Measurements from ENCODE around the gene CKS1B.
A peak's percentile ranks its signal among the peaks of the same experiment; 100 is the strongest.

The CKS1B gene

DNA sequence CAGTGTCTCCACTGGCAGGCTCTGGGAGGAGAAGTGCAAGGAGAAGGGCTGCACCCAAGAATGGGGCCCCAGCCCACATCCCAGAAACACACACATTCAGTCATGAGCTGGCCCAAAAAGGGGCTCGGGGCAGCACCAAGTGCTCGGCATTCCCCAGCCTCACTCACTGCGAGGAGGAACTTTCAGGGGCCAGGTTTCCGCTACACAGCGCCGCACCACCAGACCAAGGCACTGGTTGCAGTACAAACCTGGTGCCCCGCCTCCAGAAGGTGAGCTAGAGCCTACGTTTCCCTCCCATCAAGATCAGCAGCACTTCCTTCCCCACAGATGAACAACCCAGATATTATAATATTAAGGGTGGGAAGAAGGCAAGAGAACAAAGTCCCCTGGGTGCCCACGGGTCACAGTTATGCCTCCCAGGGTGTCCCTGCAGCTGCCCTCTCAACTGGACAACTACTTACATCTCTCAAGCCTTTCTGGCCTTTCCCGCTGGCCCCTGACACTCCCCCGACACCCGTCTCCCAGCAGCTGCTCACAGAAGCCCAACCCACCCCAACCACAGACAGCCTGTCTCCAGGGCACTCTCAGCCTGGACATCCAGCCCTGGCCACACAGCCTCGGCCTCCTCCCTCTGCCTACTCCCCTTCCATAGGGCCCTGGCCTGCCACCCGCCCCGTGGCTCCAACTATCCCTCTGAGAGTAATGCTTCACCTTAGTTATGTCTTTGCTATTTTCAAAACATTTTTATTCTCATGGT lies 22.4 kb upstream of the CKS1B start:
- Histone ChIP-seq H3K9me3 (ENCODE audit: severe bottlenecking) (no peaks in the 10 kb centered on the region), H3K27me3 (ENCODE audit: insufficient read depth, low read depth, severe bottlenecking) (no peaks in the 10 kb centered on the region), H3K27ac (no peak overlapping the region), H3K36me3 (peaks cover 40% of the 10 kb centered on the region), H3K4me3 (ENCODE audit: low read depth, low read length) (no peak overlapping the region)
- no peak for DNase-seq
- TF ChIP-seq, protein P1, sequence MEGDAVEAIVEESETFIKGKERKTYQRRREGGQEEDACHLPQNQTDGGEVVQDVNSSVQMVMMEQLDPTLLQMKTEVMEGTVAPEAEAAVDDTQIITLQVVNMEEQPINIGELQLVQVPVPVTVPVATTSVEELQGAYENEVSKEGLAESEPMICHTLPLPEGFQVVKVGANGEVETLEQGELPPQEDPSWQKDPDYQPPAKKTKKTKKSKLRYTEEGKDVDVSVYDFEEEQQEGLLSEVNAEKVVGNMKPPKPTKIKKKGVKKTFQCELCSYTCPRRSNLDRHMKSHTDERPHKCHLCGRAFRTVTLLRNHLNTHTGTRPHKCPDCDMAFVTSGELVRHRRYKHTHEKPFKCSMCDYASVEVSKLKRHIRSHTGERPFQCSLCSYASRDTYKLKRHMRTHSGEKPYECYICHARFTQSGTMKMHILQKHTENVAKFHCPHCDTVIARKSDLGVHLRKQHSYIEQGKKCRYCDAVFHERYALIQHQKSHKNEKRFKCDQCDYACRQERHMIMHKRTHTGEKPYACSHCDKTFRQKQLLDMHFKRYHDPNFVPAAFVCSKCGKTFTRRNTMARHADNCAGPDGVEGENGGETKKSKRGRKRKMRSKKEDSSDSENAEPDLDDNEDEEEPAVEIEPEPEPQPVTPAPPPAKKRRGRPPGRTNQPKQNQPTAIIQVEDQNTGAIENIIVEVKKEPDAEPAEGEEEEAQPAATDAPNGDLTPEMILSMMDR (IDR thresholded peaks at IDR 0.05; ENCODE audit: low read depth, low read length), result no peak

- Histone ChIP-seq H3K27ac (no peak overlapping the region), H3K27me3 (ENCODE audit: insufficient read depth, low read depth, severe bottlenecking) (no peaks in the 10 kb centered on the region), H3K4me3 (ENCODE audit: low read depth, low read length) (no peak overlapping the region), H3K36me3 (peaks cover 36% of the 10 kb centered on the region), H3K9me3 (ENCODE audit: severe bottlenecking) (no peaks in the 10 kb centered on the region)
- TF ChIP-seq, protein P1 (IDR thresholded peaks at IDR 0.05; ENCODE audit: low read depth, low read length), result no peak
- no peak for DNase-seq
These were observed 21.8 kb upstream of the CKS1B start for GRCh38 chr1:154952664-154953063.

- H3K27me3 ChIP-seq (ENCODE audit: insufficient read depth, low read depth, severe bottlenecking), result no peaks in the 10 kb centered on the region
- no peaks in the 10 kb centered on the region for H3K9me3 ChIP-seq (ENCODE audit: severe bottlenecking)
- H3K27ac ChIP-seq, result no peak overlapping the region
- peaks cover 36% of the 10 kb centered on the region for H3K36me3 ChIP-seq
- DNase-seq, result no peak
- no peak overlapping the region for H3K4me3 ChIP-seq (ENCODE audit: low read depth, low read length)
- TF ChIP-seq, protein P1 (IDR thresholded peaks at IDR 0.05; ENCODE audit: low read depth, low read length), result no peak
These were observed 20.9 kb upstream of the CKS1B start for GRCh38 chr1:154953611-154954038.

- DNase-seq, result peak; percentile 74
- no peak overlapping the region; the same call in 1 of the 2 replicates for H3K27ac ChIP-seq
- H3K36me3 ChIP-seq, result peaks cover 39% of the 10 kb centered on the region
- no peak overlapping the region for H3K4me3 ChIP-seq (ENCODE audit: low read depth, low read length)
- no peaks in the 10 kb centered on the region for H3K9me3 ChIP-seq (ENCODE audit: severe bottlenecking)
- H3K27me3 ChIP-seq (ENCODE audit: insufficient read depth, low read depth, severe bottlenecking), result no peaks in the 10 kb centered on the region
- TF ChIP-seq, protein P1 (IDR thresholded peaks at IDR 0.05; ENCODE audit: low read depth, low read length), result no peak
These were observed 19.9 kb upstream of the CKS1B start for GRCh38 chr1:154954541-154954940.

GRCh38 chr1:154955039-154955717 lies 19.3 kb upstream of the CKS1B start:
- Histone ChIP-seq H3K9me3 (ENCODE audit: severe bottlenecking) (no peaks in the 10 kb centered on the region), H3K36me3 (peaks cover 40% of the 10 kb centered on the region), H3K27me3 (ENCODE audit: insufficient read depth, low read depth, severe bottlenecking) (no peaks in the 10 kb centered on the region), H3K27ac (peak overlapping the region; percentile 88), H3K4me3 (ENCODE audit: low read depth, low read length) (peak overlapping the region; percentile 58)
- TF ChIP-seq, protein P1 (IDR thresholded peaks at IDR 0.05; ENCODE audit: low read depth, low read length), result no peak
- peak; percentile 93 for DNase-seq

Measured in WERI-Rb-1 (cell line).